SK-N-SH (cell line): Measurements from ENCODE around the gene SPTB. TPM values are rescaled to one million over a fixed set of nuclear protein-coding genes. Genes with fewer than 3 reads are reported as not detected.

ENCODE experiments used
- CTCF ChIA-PET: fragments of 300-600, 350-600 bp; formaldehyde crosslinking; extraction: SDS; loops from one replicate; lab custom pipeline; 2021; lab: Yijun Ruan, JAX
- POLR2A ChIA-PET: fragments of 350-600 bp; sonication (Branson Sonifier 250); formaldehyde crosslinking; extraction: SDS; loops from one replicate; lab custom pipeline; 2020; ENCODE audit warnings: antibody characterized with exemption, inconsistent platforms; lab: Yijun Ruan, JAX
- DNase-seq: peaks from one replicate; pipeline ENCODE4 v3.0.0; 2012
- H2AFZ ChIP-seq: fragments of 200-600 bp; sonication (generic); 2 replicates; pipeline ENCODE4 v1.8.1; 2016; ENCODE audit warnings: antibody characterized with exemption, mild to moderate bottlenecking, low read depth
- H3F3A ChIP-seq: fragments of 200-600 bp; sonication (generic); replicated peaks from 2 replicates; pipeline ENCODE3; 2016; ENCODE audit warnings: antibody characterized with exemption, mild to moderate bottlenecking; ENCODE audit not compliant: insufficient read depth
- H3K27ac ChIP-seq, 2 experiments: fragments of 200-500 bp in 1 of 2; fragments of 200-600 bp in 1 of 2; sonication (Bioruptor generic) in 1 of 2; sonication (generic), shearing (Covaris generic) in 1 of 2; 2 replicates each; pipeline versions ENCODE4 v1.5.1 to v1.6.1; 2014 to 2016; ENCODE audit warnings: low read depth in 2 of 2, inconsistent platforms in 1 of 2, low read length in 1 of 2, mild to moderate bottlenecking in 1 of 2, mixed read lengths in 1 of 2
- H3K27me3 ChIP-seq: fragments of 200-600 bp; sonication (generic), shearing (Covaris generic); 2 replicates; pipeline ENCODE4 v1.6.1; 2016; ENCODE audit warnings: mixed run types; ENCODE audit not compliant: insufficient read depth
- H3K36me3 ChIP-seq, 2 experiments: fragments of 200-500 bp in 1 of 2; fragments of 200-600 bp in 1 of 2; sonication (Bioruptor generic) in 1 of 2; sonication (generic) in 1 of 2; replicated peaks in 1 of 2; 2 replicates each; pipeline versions ENCODE3 to v1.5.1; 2014 to 2016; ENCODE audit warnings: low read length in 1 of 2, mild to moderate bottlenecking in 1 of 2; ENCODE audit not compliant: insufficient read depth in 2 of 2, control insufficient read depth in 1 of 2
- H3K4me1 ChIP-seq, 2 experiments: fragments of 200-500 bp in 1 of 2; fragments of 200-600 bp in 1 of 2; sonication (Bioruptor generic) in 1 of 2; sonication (generic), shearing (Covaris generic) in 1 of 2; 2 replicates each; pipeline versions ENCODE4 v1.5.1 to v1.6.1; 2014 to 2016; ENCODE audit warnings: low read depth in 1 of 2, low read length in 1 of 2, mixed run types in 1 of 2; ENCODE audit not compliant: insufficient read depth in 2 of 2, control insufficient read depth in 1 of 2
- H3K4me2 ChIP-seq: fragments of 200-600 bp; sonication (generic), shearing (Covaris generic); 2 replicates; pipeline ENCODE4 v1.6.1; 2017; ENCODE audit warnings: mixed run types
- H3K4me3 ChIP-seq, 2 experiments: fragments of 200-500 bp in 1 of 2; fragments of 200-600 bp in 1 of 2; sonication (Bioruptor generic) in 1 of 2; sonication (generic), shearing (Covaris generic) in 1 of 2; 2 replicates each; pipeline versions ENCODE4 v1.5.1 to v1.8.1; 2014 to 2016; ENCODE audit warnings: low read depth in 2 of 2, inconsistent platforms in 1 of 2, low read length in 1 of 2, mild to moderate bottlenecking in 1 of 2, mixed read lengths in 1 of 2, moderate library complexity in 1 of 2
- H3K79me2 ChIP-seq: fragments of 200-600 bp; sonication (generic); 2 replicates; pipeline ENCODE4 v1.8.1; 2017; ENCODE audit warnings: mild to moderate bottlenecking; ENCODE audit not compliant: insufficient read depth
- H3K9ac ChIP-seq: fragments of 200-600 bp; sonication (generic); 2 replicates; pipeline ENCODE4 v1.6.1; 2017; ENCODE audit warnings: mixed run types
- H3K9me2 ChIP-seq: fragments of 200-600 bp; sonication (generic); 2 replicates; pipeline ENCODE4 v1.6.1; 2017; ENCODE audit warnings: mixed run types
- H3K9me3 ChIP-seq: fragments of 200-600 bp; sonication (generic); 2 replicates; pipeline ENCODE4 v1.6.1; 2017; ENCODE audit warnings: mixed run types, mild to moderate bottlenecking, moderate library complexity
- H4K20me1 ChIP-seq: fragments of 200-600 bp; sonication (generic); 2 replicates; pipeline ENCODE4 v1.6.1; 2017; ENCODE audit warnings: mild to moderate bottlenecking, mixed run types; ENCODE audit not compliant: insufficient read depth
- CTCF ChIP-seq: fragments of 200-600 bp; sonication (generic); IDR thresholded peaks from 2 replicates; pipeline ENCODE4 v1.6.1; 2017; ENCODE audit warnings: antibody characterized with exemption, mild to moderate bottlenecking, moderate library complexity
- FOXJ3 ChIP-seq: sonication (generic); formaldehyde crosslinking; IDR thresholded peaks from 2 replicates; pipeline ENCODE4 v1.5.1; 2020; ENCODE audit warnings: mild to moderate bottlenecking, missing genetic modification reagents
- GATA2 ChIP-seq: sonication (generic); formaldehyde crosslinking; IDR thresholded peaks from 2 replicates; pipeline ENCODE4 v1.5.0; 2020; ENCODE audit warnings: mild to moderate bottlenecking, missing genetic modification reagents
- JUND ChIP-seq: IDR thresholded peaks from 2 replicates; pipeline ENCODE4 v1.4.0; 2012
- MXI1 ChIP-seq: IDR thresholded peaks from 2 replicates; pipeline ENCODE4 v1.6.1; 2012; ENCODE audit warnings: mild to moderate bottlenecking, low read depth, low read length, improper control_type of control experiment
- RAD21 ChIP-seq: IDR thresholded peaks from 2 replicates; pipeline ENCODE4 v1.6.1; 2012; ENCODE audit warnings: mild to moderate bottlenecking, low read length
- RFX5 ChIP-seq: IDR thresholded peaks from 2 replicates; pipeline ENCODE4 v1.6.1; 2012; ENCODE audit warnings: mild to moderate bottlenecking, improper control_type of control experiment, low read length
- RXRA ChIP-seq: IDR thresholded peaks from 2 replicates; pipeline ENCODE4 v1.4.0; 2012; ENCODE audit warnings: low read depth, mild to moderate bottlenecking, borderline replicate concordance
- SMC3 ChIP-seq: IDR thresholded peaks from 2 replicates; pipeline ENCODE4 v1.6.1; 2012; ENCODE audit warnings: low read depth, low read length, improper control_type of control experiment
- TAF1 ChIP-seq: IDR thresholded peaks from 2 replicates; pipeline ENCODE4 v1.6.1; 2012; ENCODE audit warnings: low read depth, mild to moderate bottlenecking, low read length, moderate library complexity, borderline replicate concordance
- YY1 ChIP-seq: IDR thresholded peaks from 2 replicates; pipeline ENCODE4 v1.4.0; 2012; ENCODE audit warnings: low read depth, mild to moderate bottlenecking
- WGBS: methylation state at CpG from one replicate; pipeline ENCODE4 v1.1.6; 2017; ENCODE audit warnings: low lambda C conversion rate; 5-methylcytosine and 5-hydroxymethylcytosine counted together
- polyA plus RNA-seq, 3 experiments: library from polyadenylated mRNA; depleted of rRNA; stranded (reverse); fragments of >200 nt; gene quantifications; 2 replicates each; pipeline ENCODE4 v1.2.3, GENCODE V29; 2012
- TF ChIP-seq, protein P1 (sequence below): fragments of 150-350 bp; IDR thresholded peaks from 2 replicates; pipeline ENCODE4 v1.6.1; 2017; ENCODE audit warnings: antibody characterized with exemption, low read length, low read depth, borderline replicate concordance
- TF ChIP-seq, protein P2 (sequence below): IDR thresholded peaks from 2 replicates; pipeline ENCODE4 v1.4.0; 2012; ENCODE audit warnings: low read depth, borderline replicate concordance

Gene SPTB
- polyA plus RNA-seq, 1 of the 3 experiments (the other 2 are of a cell fraction) = 0.15 TPM

- TF ChIP-seq, protein P1, sequence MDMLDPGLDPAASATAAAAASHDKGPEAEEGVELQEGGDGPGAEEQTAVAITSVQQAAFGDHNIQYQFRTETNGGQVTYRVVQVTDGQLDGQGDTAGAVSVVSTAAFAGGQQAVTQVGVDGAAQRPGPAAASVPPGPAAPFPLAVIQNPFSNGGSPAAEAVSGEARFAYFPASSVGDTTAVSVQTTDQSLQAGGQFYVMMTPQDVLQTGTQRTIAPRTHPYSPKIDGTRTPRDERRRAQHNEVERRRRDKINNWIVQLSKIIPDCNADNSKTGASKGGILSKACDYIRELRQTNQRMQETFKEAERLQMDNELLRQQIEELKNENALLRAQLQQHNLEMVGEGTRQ = no peak
- no peak for TF ChIP-seq SMC3
- TF ChIP-seq GATA2 (CRISPR knock-in tag) = no peak
- TF ChIP-seq FOXJ3 (CRISPR knock-in tag) = no peak
- no peak for TF ChIP-seq TAF1
- TF ChIP-seq MXI1 = no peak
Measured at GRCh38 chr14:64752909-64753308, 126.8 kb downstream of the SPTB start (continued).

DNA sequence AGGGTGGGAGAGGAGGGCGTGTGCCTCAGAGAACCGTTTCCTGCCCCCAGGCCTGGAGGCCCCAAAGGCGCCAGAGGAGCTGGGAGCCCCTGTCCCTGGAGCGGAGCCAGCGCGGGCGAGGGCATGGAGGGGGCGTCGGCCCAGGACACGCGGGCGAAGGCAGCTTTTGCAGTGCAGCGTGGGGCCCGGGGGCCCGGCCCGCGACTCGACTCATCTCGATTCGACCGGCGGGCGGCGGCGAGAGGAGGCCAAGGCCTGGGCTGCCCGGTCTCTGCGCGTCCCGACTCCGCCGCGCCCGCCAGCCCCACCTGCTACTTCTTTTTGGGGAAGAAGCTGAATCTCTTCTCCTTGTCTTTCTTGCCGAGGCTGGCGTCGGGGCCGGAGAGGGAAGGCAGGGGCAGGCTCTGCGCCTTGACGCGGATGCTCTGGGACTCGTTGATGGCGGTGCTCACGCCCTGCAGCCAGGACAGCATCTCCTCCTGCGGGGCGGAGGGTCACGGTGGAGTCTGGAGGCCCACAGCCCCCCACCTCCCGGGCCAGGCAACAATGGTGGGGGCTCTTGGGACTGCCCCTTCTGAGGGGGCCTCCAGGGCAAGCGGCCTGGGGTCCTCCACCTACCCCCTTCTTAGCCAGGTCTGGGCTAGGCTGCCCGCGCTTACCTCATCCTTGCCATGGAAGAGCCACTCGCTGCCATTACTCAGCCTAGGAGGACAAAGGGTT lies 130.6 kb downstream of the SPTB start:
- 97% methylated on average over 42 of the region's 51 CpGs for WGBS
- H3K4me3 ChIP-seq = no peak overlapping the region
- no peaks in the 10 kb centered on the region for H4K20me1 ChIP-seq
- TF ChIP-seq, protein P2, sequence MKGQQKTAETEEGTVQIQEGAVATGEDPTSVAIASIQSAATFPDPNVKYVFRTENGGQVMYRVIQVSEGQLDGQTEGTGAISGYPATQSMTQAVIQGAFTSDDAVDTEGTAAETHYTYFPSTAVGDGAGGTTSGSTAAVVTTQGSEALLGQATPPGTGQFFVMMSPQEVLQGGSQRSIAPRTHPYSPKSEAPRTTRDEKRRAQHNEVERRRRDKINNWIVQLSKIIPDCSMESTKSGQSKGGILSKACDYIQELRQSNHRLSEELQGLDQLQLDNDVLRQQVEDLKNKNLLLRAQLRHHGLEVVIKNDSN = no peak
- TF ChIP-seq RAD21 = no peak
- no peak for TF ChIP-seq MXI1
- TF ChIP-seq SMC3 = no peak
- TF ChIP-seq GATA2 (CRISPR knock-in tag) = no peak
- TF ChIP-seq RXRA = no peak
- no peak for TF ChIP-seq JUND
- no peak for TF ChIP-seq YY1
- no peak for TF ChIP-seq CTCF
- no peak for TF ChIP-seq RFX5
- peaks cover 6% of the 10 kb centered on the region for H3F3A ChIP-seq
- H3K27ac ChIP-seq = no peak overlapping the region; a peak in 1 of 4 replicates
- no peaks in the 10 kb centered on the region for H3K4me1 ChIP-seq
- H3K9me3 ChIP-seq = no peaks in the 10 kb centered on the region
- no peaks in the 10 kb centered on the region for H3K27me3 ChIP-seq
- H3K9me2 ChIP-seq = no peaks in the 10 kb centered on the region
- no peak overlapping the region for H2AFZ ChIP-seq
- no peak for DNase-seq
- H3K4me2 ChIP-seq = no peak overlapping the region
- ChIA-PET CTCF (interaction anchor here (1.2 to 2.8 kb wide), 4 partner anchors 11 to 208 kb away, joined by 3 to 16 read pairs (median 4); partner anchors contain the start of gene HSPA2), POLR2A (interaction anchor here (1.2 kb wide), 1 partner anchor 11 kb away, joined by 4 read pairs; no protein-coding TSS in a partner anchor)
- H3K36me3 ChIP-seq = peaks cover 3% of the 10 kb centered on the region in 2 experiments
- H3K79me2 ChIP-seq = no peaks in the 10 kb centered on the region
- no peak overlapping the region for H3K9ac ChIP-seq
